K562 (cell line): ENCODE measurements around the gene EIF2S1. TPM values are rescaled to one million over a fixed set of nuclear protein-coding genes. Genes with fewer than 3 reads are reported as not detected.

Experiments used
- DNMT1 ChIP-seq: fragments of 450-650 bp; IDR thresholded peaks from 2 replicates; pipeline ENCODE4 v1.6.1; 2016; ENCODE audit warnings: antibody characterized with exemption, mild to moderate bottlenecking
- ELF2 ChIP-seq: fragments of 250-450 bp; sonication (Bioruptor Pico); IDR thresholded peaks from 2 replicates; pipeline ENCODE4 v1.5.0; 2021; ENCODE audit warnings: mild to moderate bottlenecking
- MCM7 ChIP-seq, 2 experiments: fragments of 450-650 bp; IDR thresholded peaks; 2 replicates each; pipeline ENCODE4 v1.6.1; 2016 to 2018
- MEIS2 ChIP-seq: fragments of 450-650 bp; IDR thresholded peaks from 2 replicates; pipeline ENCODE4 v1.6.1; 2014; ENCODE audit warnings: mild to moderate bottlenecking; ENCODE audit not compliant: partially characterized antibody
- MTA3 ChIP-seq: fragments of 450-650 bp; formaldehyde crosslinking; IDR thresholded peaks from 2 replicates; pipeline ENCODE4 v1.6.1; 2017; ENCODE audit warnings: mild to moderate bottlenecking, borderline replicate concordance
- NFRKB ChIP-seq: fragments of 450-650 bp; IDR thresholded peaks from 2 replicates; pipeline ENCODE4 v1.6.1; 2016; ENCODE audit warnings: low read depth
- RAD51 ChIP-seq: fragments of 450-650 bp; IDR thresholded peaks from 2 replicates; pipeline ENCODE4 v1.7.1; 2016; ENCODE audit warnings: low read depth, mild to moderate bottlenecking, borderline replicate concordance
- SIN3A ChIP-seq, 2 experiments: fragments of 150-350 bp in 1 of 2; IDR thresholded peaks; 2 replicates each; pipeline ENCODE4 v1.6.1; 2011 to 2016; ENCODE audit warnings: borderline replicate concordance in 2 of 2, low read depth in 2 of 2, low read length in 2 of 2, mild to moderate bottlenecking in 2 of 2, moderate library complexity in 2 of 2; ENCODE audit not compliant: control insufficient read depth in 1 of 2
- TAF7 ChIP-seq: fragments of 450-650 bp; IDR thresholded peaks from 2 replicates; pipeline ENCODE4 v1.6.1; 2016; ENCODE audit warnings: missing genetic modification characterization, missing compliant biosample characterization
- TAF9B ChIP-seq: fragments of 450-650 bp; IDR thresholded peaks from 2 replicates; pipeline ENCODE4 v1.6.1; 2018; ENCODE audit warnings: mild to moderate bottlenecking; ENCODE audit not compliant: partially characterized antibody
- polyA plus RNA-seq, 8 experiments: library from polyadenylated mRNA; depleted of rRNA in 4 of 8; stranded (reverse) in 5 of 8; unstranded in 3 of 8; fragments of >200 nt; fragmentation: Nextera tagmentation in 2 of 8; fragmentation: Illumina TruSeq in 1 of 8; extraction: Ambion mirVana in 2 of 8; extraction: Trizol in 1 of 8; gene quantifications; 2 replicates each; pipeline versions ENCODE4 v1.2.1 to v1.2.3, GENCODE V29; 2011 to 2014; ENCODE audit warnings: inconsistent platforms in 1 of 8, missing spikeins in 1 of 8
- total RNA-seq, 7 experiments: library from RNA; depleted of rRNA in 6 of 7; stranded (reverse); fragments of >200 nt in 6 of 7; fragmentation: Illumina TruSeq in 2 of 7; extraction: Trizol in 2 of 7; gene quantifications; 2 replicates each; pipeline versions ENCODE4 v1.2.1 to v1.2.3, GENCODE V29; 2011 to 2021; ENCODE audit warnings: low replicate concordance in 1 of 7
- TF ChIP-seq, protein P1 (sequence below), 2 experiments: IDR thresholded peaks in 1 of 2; conservative IDR thresholded peaks in 1 of 2; 2 replicates each; pipeline ENCODE4 v1.6.1; 2016; ENCODE audit warnings: low read depth in 2 of 2, mild to moderate bottlenecking in 1 of 2, missing compliant biosample characterization in 1 of 2, missing genetic modification characterization in 1 of 2, moderate library complexity in 1 of 2
- TF ChIP-seq, protein P2 (sequence below), 2 experiments: fragments of 450-650 bp; IDR thresholded peaks; 2 replicates each; pipeline ENCODE4 v1.6.1; 2016; ENCODE audit warnings: mild to moderate bottlenecking in 2 of 2, borderline replicate concordance in 1 of 2, low read depth in 1 of 2, moderate library complexity in 1 of 2
- TF ChIP-seq, protein P3 (sequence below), 3 experiments: IDR thresholded peaks in 2 of 3; conservative IDR thresholded peaks in 1 of 3; 2 replicates each; pipeline ENCODE4 v1.5.1; 2011 to 2012; ENCODE audit warnings: low read length in 3 of 3, mild to moderate bottlenecking in 3 of 3, control low read depth in 2 of 3, improper control_type of control experiment in 1 of 3, inconsistent platforms in 1 of 3, low read depth in 1 of 3, mixed read lengths in 1 of 3, moderate library complexity in 1 of 3; ENCODE audit not compliant: insufficient read depth in 2 of 3

Gene EIF2S1
- total and polyA plus RNA-seq, 9 of the 15 experiments (the other 6 are each of a cell fraction or from before 2014, with no cell fraction given) = 216 to 1,018 (median 332) TPM

DNA sequence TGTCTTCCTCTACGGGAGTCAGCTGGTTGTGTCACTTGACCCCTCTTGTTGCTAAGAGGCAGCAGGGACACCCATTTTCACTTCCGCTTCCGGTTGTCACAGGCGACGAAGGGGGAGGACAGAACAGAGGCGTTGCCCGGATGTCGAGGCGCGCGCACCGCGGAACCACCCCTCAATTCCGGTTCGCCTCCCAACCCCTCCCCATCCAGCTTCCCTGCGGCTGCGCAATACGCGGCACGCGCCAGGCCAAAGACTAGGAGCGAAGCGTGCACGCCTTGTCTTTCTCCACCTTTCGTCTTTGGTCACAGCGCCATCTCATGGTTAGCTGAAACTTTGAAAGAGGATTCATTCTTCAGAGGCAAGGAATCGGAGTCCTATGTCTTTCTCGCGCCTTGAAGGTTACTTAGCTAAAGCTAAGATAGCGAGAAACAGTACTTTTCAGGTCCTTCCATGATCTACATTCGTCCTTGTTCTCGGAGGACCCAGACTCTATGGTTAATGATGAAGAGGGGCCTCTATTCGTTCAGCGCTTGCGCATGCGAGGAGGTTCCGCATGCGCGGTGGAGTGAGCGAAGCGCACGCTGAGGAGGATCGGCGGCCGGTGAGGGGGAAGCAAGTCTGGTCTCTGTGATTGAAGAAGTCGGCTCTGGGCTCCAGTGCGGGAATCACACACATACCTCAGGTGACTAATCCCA, at the start of gene EIF2S1, which contains the start of gene ATP6V1D (continued):
- TF ChIP-seq, protein P1, sequence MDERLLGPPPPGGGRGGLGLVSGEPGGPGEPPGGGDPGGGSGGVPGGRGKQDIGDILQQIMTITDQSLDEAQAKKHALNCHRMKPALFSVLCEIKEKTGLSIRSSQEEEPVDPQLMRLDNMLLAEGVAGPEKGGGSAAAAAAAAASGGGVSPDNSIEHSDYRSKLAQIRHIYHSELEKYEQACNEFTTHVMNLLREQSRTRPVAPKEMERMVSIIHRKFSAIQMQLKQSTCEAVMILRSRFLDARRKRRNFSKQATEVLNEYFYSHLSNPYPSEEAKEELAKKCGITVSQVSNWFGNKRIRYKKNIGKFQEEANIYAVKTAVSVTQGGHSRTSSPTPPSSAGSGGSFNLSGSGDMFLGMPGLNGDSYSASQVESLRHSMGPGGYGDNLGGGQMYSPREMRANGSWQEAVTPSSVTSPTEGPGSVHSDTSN (CRISPR knock-in tag; IDR thresholded peaks at IDR 0.05; ENCODE audit: low read depth) = no peak
- TF ChIP-seq, protein P1 (tag; conservative IDR thresholded peaks at IDR 0.05; ENCODE audit: low read depth) = 0 out of 2 replicates have a peak, but pooled peaks have one; percentile 25
- TF ChIP-seq RAD51 (peak; percentile 80; the same call in 1 of the 2 replicates), NFRKB (peak; percentile 38; the same call in 1 of the 2 replicates), TAF7 (tag) (no peak), ELF2 (CRISPR knock-in tag) (peak; percentile 79), MTA3 (peak; percentile 44; the same call in 1 of the 2 replicates), MEIS2 (peak; percentile 87), MCM7 (IDR thresholded peaks at IDR 0.05) (no peak), SIN3A (IDR thresholded peaks at IDR 0.05; ENCODE audit: borderline replicate concordance in 2 of 2, control insufficient read depth in 1 of 2, low read depth in 2 of 2, low read length in 2 of 2) (peak; percentile 98 to 99), DNMT1 (no peak), TAF9B (peak; percentile 64)
- TF ChIP-seq, protein P2, sequence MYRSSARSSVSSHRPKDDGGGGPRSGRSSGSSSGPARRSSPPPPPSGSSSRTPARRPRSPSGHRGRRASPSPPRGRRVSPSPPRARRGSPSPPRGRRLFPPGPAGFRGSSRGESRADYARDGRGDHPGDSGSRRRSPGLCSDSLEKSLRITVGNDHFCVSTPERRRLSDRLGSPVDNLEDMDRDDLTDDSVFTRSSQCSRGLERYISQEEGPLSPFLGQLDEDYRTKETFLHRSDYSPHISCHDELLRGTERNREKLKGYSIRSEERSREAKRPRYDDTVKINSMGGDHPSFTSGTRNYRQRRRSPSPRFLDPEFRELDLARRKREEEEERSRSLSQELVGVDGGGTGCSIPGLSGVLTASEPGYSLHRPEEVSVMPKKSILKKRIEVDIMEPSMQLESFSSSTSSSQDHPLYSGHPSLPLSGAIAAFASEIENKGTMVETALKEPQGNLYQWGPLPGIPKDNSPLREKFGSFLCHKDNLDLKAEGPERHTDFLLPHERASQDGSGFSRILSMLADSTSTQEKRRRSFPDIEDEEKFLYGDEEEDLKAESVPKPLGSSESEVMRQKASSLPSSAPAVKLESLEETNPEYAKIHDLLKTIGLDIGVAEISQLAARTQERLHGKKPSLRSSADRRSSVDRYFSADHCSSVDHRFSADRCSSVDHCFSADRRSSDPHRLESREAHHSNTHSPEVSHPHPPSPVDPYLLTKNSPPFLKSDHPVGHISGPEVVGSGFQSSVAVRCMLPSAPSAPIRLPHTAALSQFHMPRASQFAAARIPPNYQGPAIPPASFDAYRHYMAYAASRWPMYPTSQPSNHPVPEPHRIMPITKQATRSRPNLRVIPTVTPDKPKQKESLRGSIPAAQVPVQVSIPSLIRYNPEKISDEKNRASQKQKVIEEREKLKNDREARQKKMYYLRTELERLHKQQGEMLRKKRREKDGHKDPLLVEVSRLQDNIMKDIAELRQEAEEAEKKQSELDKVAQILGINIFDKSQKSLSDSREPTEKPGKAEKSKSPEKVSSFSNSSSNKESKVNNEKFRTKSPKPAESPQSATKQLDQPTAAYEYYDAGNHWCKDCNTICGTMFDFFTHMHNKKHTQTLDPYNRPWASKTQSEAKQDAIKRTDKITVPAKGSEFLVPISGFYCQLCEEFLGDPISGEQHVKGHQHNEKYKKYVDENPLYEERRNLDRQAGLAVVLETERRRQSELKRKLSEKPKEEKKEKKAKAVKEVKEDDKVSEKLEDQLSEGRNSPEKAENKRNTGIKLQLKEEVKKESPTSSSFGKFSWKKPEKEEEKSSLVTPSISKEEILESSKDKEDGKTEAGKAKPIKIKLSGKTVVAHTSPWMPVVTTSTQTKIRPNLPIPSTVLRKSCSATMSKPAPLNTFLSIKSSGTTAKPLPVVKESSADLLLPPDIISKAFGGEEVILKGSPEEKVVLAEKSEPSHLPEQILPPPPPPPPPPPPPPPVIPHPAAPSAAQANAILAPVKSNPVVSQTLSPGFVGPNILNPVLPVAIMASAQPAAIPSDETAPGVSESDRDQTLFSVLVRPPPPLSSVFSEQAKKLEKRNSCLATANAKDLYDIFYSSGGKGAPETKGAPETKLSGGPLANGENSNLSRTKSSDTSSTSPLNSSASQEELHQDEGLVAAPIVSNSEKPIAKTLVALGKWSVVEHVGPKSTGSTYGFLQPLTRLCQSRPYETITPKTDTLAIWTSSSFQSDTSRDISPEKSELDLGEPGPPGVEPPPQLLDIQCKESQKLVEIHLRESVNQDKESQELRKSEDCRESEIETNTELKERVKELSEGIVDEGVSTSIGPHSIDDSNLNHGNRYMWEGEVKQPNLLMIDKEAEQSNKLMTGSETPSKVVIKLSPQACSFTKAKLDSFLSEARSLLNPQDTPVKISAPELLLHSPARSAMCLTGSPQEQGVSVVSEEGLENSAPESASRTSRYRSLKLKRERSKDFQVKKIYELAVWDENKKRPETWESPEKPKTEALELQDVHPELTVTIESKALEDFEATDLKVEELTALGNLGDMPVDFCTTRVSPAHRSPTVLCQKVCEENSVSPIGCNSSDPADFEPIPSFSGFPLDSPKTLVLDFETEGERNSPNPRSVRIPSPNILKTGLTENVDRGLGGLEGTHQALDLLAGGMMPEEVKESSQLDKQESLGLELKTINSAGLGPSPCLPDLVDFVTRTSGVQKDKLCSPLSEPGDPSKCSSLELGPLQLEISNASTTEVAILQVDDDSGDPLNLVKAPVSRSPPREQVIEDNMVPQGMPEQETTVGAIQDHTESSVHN (IDR thresholded peaks at IDR 0.05; ENCODE audit: borderline replicate concordance in 1 of 2, low read depth in 1 of 2) = 0 out of 4 replicates have a peak, but pooled peaks of 1 of the 2 experiments have one; percentile 40
- TF ChIP-seq, protein P3, sequence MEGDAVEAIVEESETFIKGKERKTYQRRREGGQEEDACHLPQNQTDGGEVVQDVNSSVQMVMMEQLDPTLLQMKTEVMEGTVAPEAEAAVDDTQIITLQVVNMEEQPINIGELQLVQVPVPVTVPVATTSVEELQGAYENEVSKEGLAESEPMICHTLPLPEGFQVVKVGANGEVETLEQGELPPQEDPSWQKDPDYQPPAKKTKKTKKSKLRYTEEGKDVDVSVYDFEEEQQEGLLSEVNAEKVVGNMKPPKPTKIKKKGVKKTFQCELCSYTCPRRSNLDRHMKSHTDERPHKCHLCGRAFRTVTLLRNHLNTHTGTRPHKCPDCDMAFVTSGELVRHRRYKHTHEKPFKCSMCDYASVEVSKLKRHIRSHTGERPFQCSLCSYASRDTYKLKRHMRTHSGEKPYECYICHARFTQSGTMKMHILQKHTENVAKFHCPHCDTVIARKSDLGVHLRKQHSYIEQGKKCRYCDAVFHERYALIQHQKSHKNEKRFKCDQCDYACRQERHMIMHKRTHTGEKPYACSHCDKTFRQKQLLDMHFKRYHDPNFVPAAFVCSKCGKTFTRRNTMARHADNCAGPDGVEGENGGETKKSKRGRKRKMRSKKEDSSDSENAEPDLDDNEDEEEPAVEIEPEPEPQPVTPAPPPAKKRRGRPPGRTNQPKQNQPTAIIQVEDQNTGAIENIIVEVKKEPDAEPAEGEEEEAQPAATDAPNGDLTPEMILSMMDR (IDR thresholded peaks at IDR 0.05 in 2 of 3, conservative IDR thresholded peaks at IDR 0.05 in 1 of 3; ENCODE audit: insufficient read depth in 2 of 3, low read depth in 1 of 3, low read length in 3 of 3) = peak; percentile 49 to 99 (median 88)
